Right ventricle myocardium superior (tissue), 1 donor: Measurements from ENCODE around the gene ANKRD50. TPM values are rescaled to one million over a fixed set of nuclear protein-coding genes. Genes with fewer than 3 reads are reported as not detected.

ENCODE experiments used
- ATAC-seq: fragments of 200-7000 bp; cut with Tn5 transposase; one replicate; pipeline ENCODE4 v1.9.1; 2020; ENCODE audit warnings: mild to moderate bottlenecking; ENCODE audit not compliant: poor library complexity
- DNase-seq: peaks from one replicate; pipeline ENCODE4 v3.0.0-alpha.2; 2020
- intact Hi-C: fragments of 100-400 bp; cut with DNase I; formaldehyde crosslinking; loops from one replicate; pipeline ENCODE4 v1.11.2; 2022
- total RNA-seq: library from RNA; stranded (reverse); fragmentation: NEBNext Ultra II Directional; extraction: Animal tissue kit (Norgen Biotek cat#: 25700); gene quantifications from one replicate; pipeline ENCODE4 v1.2.1, GENCODE V29; 2021
- donor health status: DM: no; HTN: yes; CAD: no; lungs with severe emphysema.

The ANKRD50 gene
- total RNA-seq, 1 donor from 2014 or later, result 5.3 TPM

- ATAC-seq (no peak), DNase-seq (no peak)
- intact Hi-C loops, result no loop called here
These were observed 1.6 kb downstream of the ANKRD50 start for GRCh38 chr4:124710911-124711310.

GRCh38 chr4:124710015-124710741 lies 2.4 kb downstream of the ANKRD50 start:
- ATAC-seq, result no peak
- intact Hi-C loops, result no loop called here
- no peak for DNase-seq

GRCh38 chr4:124708517-124709300 lies 3.8 kb downstream of the ANKRD50 start:
- ATAC-seq (no peak), DNase-seq (no peak)
- intact Hi-C loops, result no loop called here

GRCh38 chr4:124705393-124705792 lies 7.1 kb downstream of the ANKRD50 start:
- intact Hi-C loops, result no loop called here
- no peak for DNase-seq
- no peak for ATAC-seq

GRCh38 chr4:124703154-124703553 lies 9.4 kb downstream of the ANKRD50 start:
- ATAC-seq, result no peak
- no peak for DNase-seq
- intact Hi-C loops, result no loop called here

- intact Hi-C loops, result no loop called here
- DNase-seq (no peak), ATAC-seq (no peak)
These were observed 15.1 kb downstream of the ANKRD50 start for GRCh38 chr4:124697441-124697840.

GRCh38 chr4:124696182-124696581 lies 16.4 kb downstream of the ANKRD50 start:
- intact Hi-C loops, result no loop called here
- no peak for DNase-seq
- no peak for ATAC-seq

- ATAC-seq, result no peak
- intact Hi-C loops, result no loop called here
- no peak for DNase-seq
These were observed 17.5 kb downstream of the ANKRD50 start for GRCh38 chr4:124694946-124695598.

- intact Hi-C loops, result no loop called here
- ATAC-seq, result no peak
- DNase-seq, result no peak
These were observed 18.2 kb downstream of the ANKRD50 start for GRCh38 chr4:124694306-124694705.

GRCh38 chr4:124691801-124692200 lies 20.7 kb downstream of the ANKRD50 start:
- intact Hi-C loops, result no loop called here
- DNase-seq (no peak), ATAC-seq (no peak)

GRCh38 chr4:124686279-124686678 lies 26.3 kb downstream of the ANKRD50 start:
- no peak for DNase-seq
- intact Hi-C loops, result no loop called here
- ATAC-seq, result no peak

GRCh38 chr4:124685851-124686250 lies 26.7 kb downstream of the ANKRD50 start:
- intact Hi-C loops, result no loop called here
- ATAC-seq (no peak), DNase-seq (no peak)

- DNase-seq, result no peak
- no peak for ATAC-seq
- intact Hi-C loops, result no loop called here
These were observed 28.2 kb downstream of the ANKRD50 start for GRCh38 chr4:124684301-124684700.

- intact Hi-C loops, result no loop called here
- ATAC-seq (no peak), DNase-seq (no peak)
These were observed 30.1 kb downstream of the ANKRD50 start for GRCh38 chr4:124682384-124682783.

GRCh38 chr4:124666496-124666895 lies 46.0 kb downstream of the ANKRD50 start:
- DNase-seq (no peak), ATAC-seq (no peak)
- intact Hi-C loops, result no loop called here

GRCh38 chr4:124658795-124659194 lies 53.7 kb downstream of the ANKRD50 start:
- intact Hi-C loops, result no loop called here
- no peak for ATAC-seq
- no peak for DNase-seq

- no peak for DNase-seq
These were observed 61.9 kb downstream of the ANKRD50 start for GRCh38 chr4:124650614-124651013.

GRCh38 chr4:124647599-124647998 lies 64.9 kb downstream of the ANKRD50 start:
- DNase-seq (no peak), ATAC-seq (no peak)
- intact Hi-C loops, result no loop called here

More at GRCh38 chr4:124650614-124651013, 61.9 kb downstream of the ANKRD50 start:
- no peak for ATAC-seq
- intact Hi-C loops, result no loop called here

GRCh38 chr4:124644621-124645020 lies 67.9 kb downstream of the ANKRD50 start:
- ATAC-seq, result no peak
- intact Hi-C loops, result no loop called here
- no peak for DNase-seq

- ATAC-seq (no peak), DNase-seq (no peak)
- intact Hi-C loops, result no loop called here
These were observed 69.7 kb downstream of the ANKRD50 start for GRCh38 chr4:124642846-124643245.
